C4-2B (cell line): ENCODE data around the gene NTF3.

Experiments
- CTCF ChIP-seq: fragments of 450-650 bp; conservative IDR thresholded peaks from 2 replicates; pipeline ENCODE4 v1.5.1; 2017; ENCODE audit warnings: mild to moderate bottlenecking
- ZFX ChIP-seq: fragments of 450-650 bp; IDR thresholded peaks from 2 replicates; pipeline ENCODE4 v1.6.1; 2017

GRCh38 chr12:5506821-5507231 is 74.9 kb downstream of the NTF3 start:
- TF ChIP-seq CTCF (no peak), ZFX (no peak)
